CD4-positive, alpha-beta T cell treated with Interleukin-4 for 1 hour (primary cell): ENCODE results near the gene MTAP.

Experiments used
- DNase-seq, 2 donors: peaks; one replicate each; pipeline ENCODE4 v3.0.0-alpha.2; 2020 to 2022

The MTAP gene

DNA sequence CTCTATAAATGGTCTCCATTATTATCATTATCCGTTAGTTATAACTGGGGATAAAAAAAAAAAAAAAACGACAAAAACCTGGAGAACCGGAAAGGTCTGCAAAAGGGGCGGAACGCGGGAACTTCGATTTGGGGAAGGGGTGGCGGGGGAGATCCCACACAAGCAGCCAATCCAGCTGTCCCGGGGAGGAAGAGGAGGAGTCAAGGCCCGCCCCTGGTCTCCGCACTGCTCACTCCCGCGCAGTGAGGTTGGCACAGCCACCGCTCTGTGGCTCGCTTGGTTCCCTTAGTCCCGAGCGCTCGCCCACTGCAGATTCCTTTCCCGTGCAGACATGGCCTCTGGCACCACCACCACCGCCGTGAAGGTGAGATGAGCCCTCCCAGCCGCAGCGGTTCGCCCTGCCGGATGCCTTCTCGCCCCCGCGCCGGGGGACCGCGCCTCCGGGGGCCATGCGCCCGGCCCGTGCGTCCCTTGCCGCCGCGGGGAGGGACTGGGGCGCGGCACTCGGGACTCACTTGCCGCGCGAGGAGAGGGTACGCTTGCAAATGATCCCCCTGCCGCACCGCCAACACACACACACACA is at the start of gene MTAP:
Gene MTAP (plus strand): TSS at position 219 of the 583 bp plus-strand sequence. CDS start 113 bp downstream, at position 332.
- peak; percentile 66 to 71 for DNase-seq

DNA sequence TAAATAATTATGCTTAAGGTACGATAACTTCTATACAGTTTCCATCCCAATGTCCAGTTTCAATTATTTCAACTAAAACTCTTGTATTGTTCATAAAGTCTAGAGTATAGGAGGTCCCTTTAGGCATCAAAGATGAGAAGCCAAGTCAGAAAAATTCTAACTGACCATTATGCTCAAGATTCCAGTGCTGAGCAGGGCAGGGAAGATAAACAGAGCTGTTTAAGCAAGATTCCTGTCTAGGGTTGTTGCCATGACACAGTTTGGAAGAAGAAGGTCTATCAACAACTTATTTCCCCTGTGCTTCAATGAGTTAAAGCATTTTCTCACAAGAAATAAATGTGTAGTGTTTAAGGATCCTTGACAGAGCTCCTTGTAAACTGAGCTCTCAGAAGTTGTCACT is 48.9 kb upstream of the MTAP start:
- DNase-seq: no peak

DNA sequence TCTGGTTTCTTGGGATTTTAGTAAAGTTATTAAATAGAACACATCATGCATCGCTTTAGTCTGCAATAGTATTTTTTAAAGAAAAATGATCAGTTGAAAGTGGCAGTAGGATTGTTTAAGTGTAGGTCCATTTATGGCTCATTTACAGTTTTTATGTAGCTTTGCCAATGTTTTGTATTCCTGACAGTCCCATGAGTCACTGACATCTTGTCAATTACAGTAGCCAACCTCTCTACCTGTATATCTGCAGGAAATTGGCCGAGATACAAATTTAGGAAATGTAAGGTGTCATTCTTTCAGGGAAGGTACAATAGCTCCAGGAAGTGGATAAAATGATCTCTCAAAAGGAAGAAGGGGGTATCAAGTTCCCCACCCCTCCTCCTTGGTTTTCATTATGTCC is 47.7 kb upstream of the MTAP start:
- DNase-seq: no peak

- DNase-seq: no peak
Measured at GRCh38 chr9:21758540-21758939, 43.9 kb upstream of the MTAP start.

DNA sequence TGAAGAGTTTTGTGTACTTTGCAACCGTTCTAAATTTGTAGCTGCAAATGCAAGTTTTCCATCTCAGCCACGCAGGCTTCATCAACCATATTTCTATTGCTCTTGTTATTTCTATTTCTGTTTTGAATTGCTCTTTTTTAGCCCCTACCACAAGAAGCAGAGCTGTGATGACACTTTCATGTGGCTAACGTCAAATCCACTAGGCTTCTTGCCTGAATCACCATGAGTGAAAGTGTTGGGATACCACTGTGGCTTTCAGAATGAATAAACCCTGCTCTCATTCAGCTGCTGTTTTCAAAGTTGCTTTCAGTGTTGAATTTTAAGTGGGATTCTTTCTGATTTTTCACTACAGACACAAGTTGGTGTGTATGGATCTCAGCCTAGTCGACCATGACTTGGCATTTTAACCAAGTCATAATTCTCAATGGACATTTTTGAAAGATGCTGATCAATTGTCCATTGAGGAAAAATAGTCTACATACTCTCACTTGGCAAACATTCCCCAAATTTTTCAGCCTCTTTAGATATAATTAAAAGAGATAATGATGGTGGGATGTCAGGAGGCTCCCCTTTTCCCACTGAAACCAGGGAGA is 41.0 kb upstream of the MTAP start:
- no peak for DNase-seq

DNA sequence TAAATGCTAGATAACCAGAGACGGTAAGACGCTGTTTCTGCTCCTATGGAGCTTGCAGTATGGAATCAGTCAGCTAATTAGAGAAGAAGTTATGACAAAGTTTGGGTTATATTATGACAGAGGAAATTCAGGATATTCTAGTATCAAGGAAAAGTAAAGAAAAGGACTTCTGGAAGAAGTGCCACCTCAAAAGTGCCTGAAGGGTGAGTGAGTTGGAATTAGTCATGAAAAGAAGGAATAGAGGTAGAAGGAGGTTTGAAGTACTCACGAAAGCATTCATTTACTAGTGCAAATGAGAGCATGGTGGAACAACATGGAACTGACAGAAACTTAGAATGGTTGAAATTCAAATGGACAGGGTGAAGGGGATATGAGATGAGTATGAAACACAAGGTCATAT is 40.4 kb upstream of the MTAP start:
- no peak for DNase-seq

DNA sequence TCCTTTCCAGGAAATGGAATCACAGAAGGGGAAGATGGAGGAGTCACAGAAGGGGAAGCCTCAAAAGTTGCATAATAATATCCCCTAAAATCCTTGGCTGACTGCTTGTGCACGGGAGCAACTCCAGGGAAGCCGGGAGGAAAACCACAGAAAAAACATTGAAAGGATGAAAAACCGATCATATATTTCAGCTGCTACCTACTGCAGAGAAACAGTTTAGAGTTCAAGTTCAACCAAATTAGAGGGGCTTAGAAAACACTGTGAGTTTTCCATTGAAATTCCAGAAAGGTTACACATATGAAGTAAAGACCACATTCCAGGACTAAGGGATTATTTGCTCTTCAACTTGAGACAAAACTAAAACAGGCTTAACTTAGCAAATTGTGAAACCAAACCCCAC is 37.6 kb upstream of the MTAP start:
- no peak for DNase-seq

GRCh38 chr9:21766096-21766495 is 36.3 kb upstream of the MTAP start:
- no peak for DNase-seq

- DNase-seq: no peak
Measured at GRCh38 chr9:21770871-21771560, 31.4 kb upstream of the MTAP start.

GRCh38 chr9:21777701-21778100 is 24.7 kb upstream of the MTAP start:
- peak in 1 of 2 donors; percentile 16 for DNase-seq

- DNase-seq: peak in 1 of 2 donors; percentile 10
Measured at GRCh38 chr9:21778304-21778703, 24.1 kb upstream of the MTAP start.

DNA sequence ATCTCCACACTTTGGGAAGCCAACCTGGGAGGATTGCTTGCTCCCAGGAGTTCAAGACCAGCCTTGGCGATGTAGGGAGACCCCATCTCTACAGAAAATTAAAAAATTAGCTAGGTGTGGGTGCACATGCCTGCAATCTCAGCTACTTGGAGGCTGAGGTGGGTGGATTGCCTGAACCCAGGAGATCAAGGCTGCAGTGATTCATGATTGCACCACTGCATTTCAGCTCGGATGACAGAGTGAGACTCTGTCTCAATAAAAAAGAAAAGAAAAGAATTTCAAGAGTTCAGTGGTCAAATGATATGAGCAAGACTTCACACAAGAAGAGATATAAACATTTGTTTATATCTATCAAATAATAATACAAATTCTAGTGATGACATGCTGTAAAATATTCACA is 23.0 kb upstream of the MTAP start:
- DNase-seq: no peak

DNA sequence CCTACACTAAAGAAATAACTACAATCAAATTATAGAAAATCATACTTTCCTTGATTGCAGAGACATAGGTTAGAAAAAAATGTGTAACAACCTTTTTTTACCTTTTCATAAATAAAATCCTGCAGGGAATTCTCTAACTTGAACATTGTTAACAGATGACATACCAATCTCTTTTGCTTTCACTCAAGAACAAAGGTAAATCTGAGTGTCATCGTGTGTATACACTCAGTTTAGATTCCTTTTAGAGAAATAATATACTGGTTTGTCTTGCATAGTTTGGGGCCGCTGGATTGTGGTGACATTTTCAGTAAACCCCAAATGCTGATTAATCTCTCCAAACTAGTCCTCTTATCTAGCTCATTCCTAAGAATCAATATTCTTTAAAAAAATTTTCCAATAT is 20.8 kb upstream of the MTAP start:
- DNase-seq: no peak

GRCh38 chr9:21782205-21782604 is 20.2 kb upstream of the MTAP start:
- no peak for DNase-seq

DNA sequence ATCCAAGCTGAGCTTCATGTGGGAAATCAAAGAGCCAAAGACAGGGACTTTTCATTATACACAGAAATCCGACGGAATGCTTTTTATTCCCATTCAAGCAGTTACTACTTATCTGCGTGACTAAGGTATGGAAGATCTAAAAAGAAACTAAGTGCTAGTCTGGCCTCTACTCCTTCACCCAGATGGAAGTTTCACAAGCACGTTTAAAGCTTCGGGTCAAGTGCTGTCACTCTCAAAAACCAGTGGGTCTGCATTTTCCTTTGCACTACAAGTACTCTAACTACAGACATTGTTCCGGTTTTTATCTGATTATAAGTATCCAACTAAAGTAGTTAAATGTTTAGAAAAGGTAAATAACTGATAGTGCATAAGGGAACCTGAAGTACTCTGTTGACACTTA is 13.7 kb upstream of the MTAP start:
- no peak for DNase-seq

- DNase-seq: peak; percentile 74 to 81
Measured at GRCh38 chr9:21789541-21790037, 12.8 kb upstream of the MTAP start.

DNA sequence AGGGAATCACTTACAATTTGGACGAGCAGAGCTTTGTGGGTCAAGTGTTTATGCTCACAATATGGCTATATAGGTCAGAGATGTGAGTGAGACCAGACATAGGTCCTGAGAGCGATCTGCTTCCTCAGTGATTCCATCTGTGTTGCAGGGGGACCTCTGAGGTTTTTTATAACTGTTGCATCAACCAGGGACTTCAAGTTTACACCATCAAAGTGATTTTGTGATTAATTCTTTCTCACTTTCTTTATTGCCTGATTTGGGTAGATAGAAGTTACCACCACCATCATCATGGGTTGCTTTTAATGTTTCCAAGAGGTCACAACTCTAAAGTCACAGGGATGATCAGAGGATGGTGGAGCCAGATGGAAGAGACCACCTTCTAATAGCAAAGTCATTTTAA is 7.0 kb upstream of the MTAP start:
- DNase-seq: no peak

- DNase-seq: no peak
Measured at GRCh38 chr9:21796768-21797167, 5.7 kb upstream of the MTAP start.

DNA sequence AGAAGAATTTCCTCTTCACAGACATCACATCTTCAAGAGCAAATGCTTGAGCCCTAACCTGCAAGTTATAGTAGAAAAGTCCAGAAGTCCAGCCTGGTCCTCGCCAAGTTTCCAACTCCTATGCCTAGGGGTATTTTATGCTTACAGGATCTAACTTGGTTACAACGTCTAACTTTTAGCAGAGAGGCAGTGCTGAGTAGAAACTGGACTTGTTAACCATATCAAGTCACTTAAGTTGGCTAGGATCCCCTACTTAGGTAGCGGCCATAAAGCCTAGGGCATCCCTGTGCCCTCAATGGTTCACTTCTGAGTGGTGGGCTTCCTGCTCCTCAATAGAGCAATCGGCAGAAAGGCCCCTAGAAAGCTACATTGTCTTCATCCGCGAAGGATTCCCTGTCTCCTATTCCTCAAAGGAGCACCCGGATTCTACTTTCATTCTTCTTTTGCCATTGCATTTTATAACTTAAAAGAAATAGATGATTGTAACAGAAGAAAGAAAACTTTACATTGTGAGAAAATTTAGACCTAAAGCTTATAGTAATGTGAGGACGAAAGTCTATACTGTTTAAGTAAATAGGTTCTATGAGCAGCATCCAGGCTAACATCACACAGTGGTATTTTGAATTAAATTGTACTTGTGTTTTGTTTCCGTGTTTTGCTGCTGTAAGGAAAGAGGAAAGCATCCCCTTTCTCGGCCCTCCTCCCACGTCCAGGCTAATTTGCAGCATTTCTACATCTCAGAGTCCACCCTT is 1.3 kb upstream of the MTAP start:
- no peak for DNase-seq

DNA sequence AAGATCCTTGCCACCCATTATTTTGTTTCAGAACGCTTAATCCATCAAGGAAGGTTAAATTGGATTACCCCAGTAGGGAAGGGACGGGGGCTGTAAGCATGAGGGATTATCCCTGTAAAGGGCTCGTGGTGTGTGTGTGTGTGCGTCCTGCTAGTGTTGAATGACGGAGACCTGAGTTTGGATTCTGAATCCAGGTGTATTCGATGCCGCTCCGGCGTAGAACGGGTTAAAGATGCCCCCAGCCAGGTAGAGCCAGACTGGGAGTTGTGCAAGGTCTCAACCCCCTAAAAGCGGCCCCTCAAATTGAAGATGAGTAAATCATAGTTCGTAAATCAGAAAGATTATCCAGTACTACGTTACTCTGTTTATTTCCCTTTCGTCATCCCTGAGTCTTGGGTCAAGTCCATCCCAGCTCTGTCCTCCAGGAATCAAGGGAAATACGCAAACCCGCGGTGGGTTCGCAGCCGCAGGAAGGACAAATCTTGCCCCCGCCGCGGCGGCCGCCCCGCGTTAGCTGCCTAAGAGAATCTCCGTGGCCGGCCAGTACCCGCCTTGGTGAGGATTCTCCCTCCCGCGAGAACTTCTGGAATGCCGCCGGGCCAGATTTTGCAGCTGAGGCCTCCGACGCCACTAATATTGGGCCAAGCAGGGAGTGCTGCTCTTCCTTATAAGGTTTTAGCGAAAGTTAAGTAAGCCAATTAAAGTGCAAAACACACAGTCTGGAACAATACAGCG is 586 bp upstream of the MTAP start:
- no peak for DNase-seq

DNA sequence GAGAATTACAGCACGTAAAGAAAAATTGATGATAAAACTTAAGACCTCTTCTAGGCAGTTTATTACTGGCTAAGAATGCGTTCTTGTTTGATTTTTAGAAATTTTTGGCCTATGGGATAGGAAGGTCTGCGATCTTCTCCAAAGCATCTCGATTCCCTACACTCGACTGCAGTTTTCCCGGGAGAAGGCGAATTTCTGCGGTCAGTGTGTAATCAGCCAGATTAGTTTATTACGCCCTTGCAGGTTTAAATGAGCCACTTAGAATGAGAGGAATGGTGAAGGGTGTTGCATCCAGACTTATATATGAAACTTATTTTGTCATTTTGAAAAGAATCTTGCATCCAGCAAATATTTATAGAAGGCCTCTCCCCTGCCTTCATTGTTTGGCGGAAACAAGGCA is 1.2 kb downstream of the MTAP start:
- no peak for DNase-seq

- DNase-seq: no peak
Measured at GRCh38 chr9:21804331-21804730, 1.9 kb downstream of the MTAP start.

GRCh38 chr9:21804791-21805190 is 2.4 kb downstream of the MTAP start:
- no peak for DNase-seq
